ENCODE measurements around the gene KLHL13. TPM values are rescaled to one million over a fixed set of nuclear protein-coding genes. Genes with fewer than 3 reads are reported as not detected.
"Not testable (repeated sequence)": the region's sequence is repeated elsewhere in the genome, so short reads cannot be mapped to it uniquely, and the experiment has no call there.

The KLHL13 gene
- total and polyA plus RNA-seq, 8 donors, result 1.8 to 45.0 (median 4.3) TPM

- no peaks in the 10 kb centered on the region for H3K36me3 ChIP-seq
- DNase-seq, result no peak
- no peaks in the 10 kb centered on the region for H3K4me1 ChIP-seq
- no peak overlapping the region for H3K4me3 ChIP-seq
- no peak overlapping the region for H3K27ac ChIP-seq
- H3K27me3 ChIP-seq, result no peaks in the 10 kb centered on the region
- TF ChIP-seq, protein P1, sequence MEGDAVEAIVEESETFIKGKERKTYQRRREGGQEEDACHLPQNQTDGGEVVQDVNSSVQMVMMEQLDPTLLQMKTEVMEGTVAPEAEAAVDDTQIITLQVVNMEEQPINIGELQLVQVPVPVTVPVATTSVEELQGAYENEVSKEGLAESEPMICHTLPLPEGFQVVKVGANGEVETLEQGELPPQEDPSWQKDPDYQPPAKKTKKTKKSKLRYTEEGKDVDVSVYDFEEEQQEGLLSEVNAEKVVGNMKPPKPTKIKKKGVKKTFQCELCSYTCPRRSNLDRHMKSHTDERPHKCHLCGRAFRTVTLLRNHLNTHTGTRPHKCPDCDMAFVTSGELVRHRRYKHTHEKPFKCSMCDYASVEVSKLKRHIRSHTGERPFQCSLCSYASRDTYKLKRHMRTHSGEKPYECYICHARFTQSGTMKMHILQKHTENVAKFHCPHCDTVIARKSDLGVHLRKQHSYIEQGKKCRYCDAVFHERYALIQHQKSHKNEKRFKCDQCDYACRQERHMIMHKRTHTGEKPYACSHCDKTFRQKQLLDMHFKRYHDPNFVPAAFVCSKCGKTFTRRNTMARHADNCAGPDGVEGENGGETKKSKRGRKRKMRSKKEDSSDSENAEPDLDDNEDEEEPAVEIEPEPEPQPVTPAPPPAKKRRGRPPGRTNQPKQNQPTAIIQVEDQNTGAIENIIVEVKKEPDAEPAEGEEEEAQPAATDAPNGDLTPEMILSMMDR (IDR thresholded peaks at IDR 0.05), result no peak
- TF ChIP-seq POLR2A (IDR thresholded peaks at IDR 0.05) (no peak), POLR2AphosphoS5 (IDR thresholded peaks at IDR 0.05) (no peak), EP300 (IDR thresholded peaks at IDR 0.05) (no peak)
- no peaks in the 10 kb centered on the region for H3K9me3 ChIP-seq
- WGBS, 5 donors, result 62 to 96% (median 75%) methylated on average over 4 of the region's 4 CpGs
- intact Hi-C loops (cut with DNase I; ENCODE audit: low total_unique reads), result no loop called here
These were observed 91.4 kb downstream of the KLHL13 start for GRCh38 chrX:118025226-118025625.

- intact Hi-C loops (cut with DNase I; ENCODE audit: low total_unique reads), result no loop called here
These were observed 92.1 kb downstream of the KLHL13 start for GRCh38 chrX:118024482-118024881.

DNA sequence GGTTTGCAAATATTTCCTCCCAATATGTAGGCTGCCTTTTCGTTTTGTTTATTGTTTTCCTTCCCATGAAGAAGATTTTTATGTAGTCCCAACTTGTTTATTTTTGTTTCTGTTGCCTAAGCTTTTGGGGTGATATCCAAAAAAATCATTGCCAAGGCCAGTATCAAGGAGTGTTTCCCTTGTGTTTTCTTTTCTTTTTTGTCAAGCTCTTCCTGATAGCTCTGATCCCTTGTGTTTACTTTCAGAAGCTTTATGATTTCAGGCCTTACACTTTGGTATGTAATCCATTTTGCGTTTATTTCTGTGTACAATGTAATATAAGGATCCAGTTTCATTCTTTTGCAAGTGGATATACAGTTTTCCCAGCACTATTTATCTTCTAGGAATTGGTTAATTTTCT is 93.9 kb downstream of the KLHL13 start:
- WGBS, 5 donors, result 30 to 49% (median 35%) methylated on average over 2 of the region's 2 CpGs
- Histone ChIP-seq H3K27ac (no peak overlapping the region), H3K4me3 (no peak overlapping the region), H3K9me3 (no peaks in the 10 kb centered on the region), H3K4me1 (no peaks in the 10 kb centered on the region), H3K27me3 (no peaks in the 10 kb centered on the region), H3K36me3 (no peaks in the 10 kb centered on the region)
- intact Hi-C loops (cut with DNase I; ENCODE audit: low total_unique reads), result no loop called here
- DNase-seq, result no peak
- TF ChIP-seq POLR2A (IDR thresholded peaks at IDR 0.05) (no peak), POLR2AphosphoS5 (IDR thresholded peaks at IDR 0.05) (no peak), EP300 (IDR thresholded peaks at IDR 0.05) (no peak)
- TF ChIP-seq, protein P1 (IDR thresholded peaks at IDR 0.05), result no peak

More at GRCh38 chrX:118024482-118024881, 92.1 kb downstream of the KLHL13 start:
- Histone ChIP-seq H3K36me3 (no peaks in the 10 kb centered on the region), H3K4me3 (no peak overlapping the region), H3K9me3 (no peaks in the 10 kb centered on the region), H3K4me1 (no peaks in the 10 kb centered on the region), H3K27ac (no peak overlapping the region), H3K27me3 (no peaks in the 10 kb centered on the region)
- whole genome bisulfite sequencing, 5 donors, result 8 to 38% (median 29%) methylated on average over 1 of the region's 1 CpG
- DNase-seq, result no peak
- TF ChIP-seq, protein P1 (IDR thresholded peaks at IDR 0.05), result no peak
- TF ChIP-seq POLR2A (IDR thresholded peaks at IDR 0.05) (no peak), POLR2AphosphoS5 (IDR thresholded peaks at IDR 0.05) (no peak), EP300 (IDR thresholded peaks at IDR 0.05) (no peak)

- H3K27me3 ChIP-seq, result no peaks in the 10 kb centered on the region
- no peak for DNase-seq
- H3K9me3 ChIP-seq, result peaks cover 0 to 11% (median 0%) of the 10 kb centered on the region in 4 donors
- no peaks in the 10 kb centered on the region for H3K36me3 ChIP-seq
- no peak overlapping the region for H3K4me3 ChIP-seq
- H3K27ac ChIP-seq, result no peak overlapping the region
- intact Hi-C loops (cut with DNase I; ENCODE audit: low total_unique reads), result no loop called here
- H3K4me1 ChIP-seq, result no peaks in the 10 kb centered on the region
- TF ChIP-seq POLR2AphosphoS5 (IDR thresholded peaks at IDR 0.05) (no peak), POLR2A (IDR thresholded peaks at IDR 0.05) (no peak), EP300 (IDR thresholded peaks at IDR 0.05) (no peak)
- TF ChIP-seq, protein P1 (IDR thresholded peaks at IDR 0.05), result no peak
These were observed 100.2 kb downstream of the KLHL13 start for GRCh38 chrX:118016422-118016821.

DNA sequence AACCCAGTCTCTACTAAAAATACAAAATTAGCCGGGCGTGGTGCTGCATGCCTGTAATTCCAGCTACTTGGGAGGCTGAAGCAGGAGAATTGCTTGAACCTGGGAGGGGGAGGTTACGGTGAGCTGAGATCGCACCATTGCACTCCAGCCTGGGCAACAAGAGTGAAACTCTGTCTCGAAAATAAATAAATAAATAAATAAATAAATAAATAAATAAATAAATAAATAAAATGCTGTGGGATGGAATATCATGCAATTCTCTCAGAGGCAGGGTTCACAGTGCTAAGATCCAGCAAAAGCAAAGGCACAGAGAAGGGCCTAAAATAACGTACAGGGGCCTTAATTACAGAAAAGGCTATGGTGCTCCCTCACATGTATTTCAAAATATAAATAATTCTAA is 114.2 kb downstream of the KLHL13 start:
- 90 to 100% (median 96%) methylated on average over 1 to 6 of the region's 6 CpGs for WGBS, 5 donors
- H3K9me3 ChIP-seq; H3K4me1 ChIP-seq; H3K27me3 ChIP-seq; H3K27ac ChIP-seq; DNase-seq; intact Hi-C loops (cut with DNase I; ENCODE audit: low total_unique reads); H3K36me3 ChIP-seq; H3K4me3 ChIP-seq: not testable (repeated sequence)
